ENCODE measurements around the gene LEMD1.
"Not testable (repeated sequence)": the region's sequence is repeated elsewhere in the genome, so short reads cannot be mapped to it uniquely, and the experiment has no call there.

LEMD1 gene

DNA sequence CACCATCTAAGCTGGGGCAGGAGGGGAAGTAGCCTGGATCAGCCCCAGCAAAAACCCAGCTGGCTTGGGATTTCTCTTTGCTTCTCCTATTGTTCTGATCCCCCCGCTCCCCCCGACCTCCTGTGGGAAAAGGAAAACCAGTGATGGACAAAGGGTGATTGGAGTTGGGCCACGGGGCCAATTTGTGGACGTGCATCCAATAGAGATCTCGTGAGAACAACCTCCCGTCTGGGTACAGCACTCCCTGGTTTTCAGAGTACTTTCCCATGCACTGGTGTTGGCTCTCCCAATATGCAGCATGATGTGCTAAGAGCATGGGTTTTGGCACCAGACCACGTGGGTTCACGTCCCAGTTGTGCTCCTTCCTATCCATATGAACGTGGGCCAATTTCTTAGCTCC, 25.0 kb upstream of the LEMD1 start:
- DNase-seq (ENCODE audit: low read depth): no peak

DNA sequence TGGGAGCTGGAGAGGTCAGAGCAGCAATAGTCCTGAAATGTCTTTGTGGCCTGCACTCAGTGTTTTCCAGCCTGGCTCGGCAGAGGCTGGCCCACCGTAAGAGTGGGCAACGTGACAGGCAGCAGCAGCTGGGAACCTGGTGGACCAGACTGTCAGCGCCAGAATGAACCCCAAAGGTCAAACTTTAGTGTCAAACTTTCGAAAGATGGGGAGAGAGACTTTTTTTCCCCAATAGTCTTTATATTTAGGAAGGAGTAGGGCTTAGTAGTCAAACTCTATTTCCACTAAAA, 23.7 kb upstream of the LEMD1 start:
- no peak for DNase-seq (ENCODE audit: low read depth)

DNA sequence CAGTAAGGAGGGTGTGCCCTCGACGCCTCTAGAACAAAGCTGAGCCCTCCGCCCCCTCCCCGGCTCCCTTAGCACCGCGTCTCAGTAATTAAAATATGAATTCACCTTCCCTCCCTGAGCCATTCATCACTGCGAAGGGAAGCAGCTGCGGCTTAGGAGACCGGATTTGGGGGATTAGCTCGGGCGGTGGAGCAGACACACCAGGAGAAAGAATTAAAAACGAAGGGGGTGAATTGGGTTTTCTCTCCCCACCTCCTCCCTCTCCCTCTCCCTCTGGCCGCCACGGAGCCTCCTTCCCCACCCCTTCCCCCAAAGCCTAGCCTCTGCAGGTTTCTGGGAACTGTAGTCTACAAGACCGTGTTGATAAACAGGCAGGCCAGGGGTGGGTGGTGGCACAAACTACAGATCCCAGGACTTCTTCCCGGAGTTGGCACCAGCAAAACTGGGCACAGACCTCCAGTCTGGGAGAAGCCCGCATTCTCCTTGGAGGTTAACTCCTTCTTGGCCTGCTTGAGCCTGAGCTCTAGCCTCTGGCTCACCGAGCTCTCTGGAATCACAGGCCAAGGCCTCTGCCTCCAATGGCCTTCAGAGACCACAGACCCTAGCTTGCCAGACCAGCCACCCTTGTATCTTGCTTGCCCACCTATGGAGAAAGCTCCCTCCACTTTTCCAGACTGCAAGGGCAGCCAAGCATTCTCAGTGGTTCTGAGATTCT, 23.2 kb upstream of the LEMD1 start:
- no peak for DNase-seq (ENCODE audit: low read depth)

DNA sequence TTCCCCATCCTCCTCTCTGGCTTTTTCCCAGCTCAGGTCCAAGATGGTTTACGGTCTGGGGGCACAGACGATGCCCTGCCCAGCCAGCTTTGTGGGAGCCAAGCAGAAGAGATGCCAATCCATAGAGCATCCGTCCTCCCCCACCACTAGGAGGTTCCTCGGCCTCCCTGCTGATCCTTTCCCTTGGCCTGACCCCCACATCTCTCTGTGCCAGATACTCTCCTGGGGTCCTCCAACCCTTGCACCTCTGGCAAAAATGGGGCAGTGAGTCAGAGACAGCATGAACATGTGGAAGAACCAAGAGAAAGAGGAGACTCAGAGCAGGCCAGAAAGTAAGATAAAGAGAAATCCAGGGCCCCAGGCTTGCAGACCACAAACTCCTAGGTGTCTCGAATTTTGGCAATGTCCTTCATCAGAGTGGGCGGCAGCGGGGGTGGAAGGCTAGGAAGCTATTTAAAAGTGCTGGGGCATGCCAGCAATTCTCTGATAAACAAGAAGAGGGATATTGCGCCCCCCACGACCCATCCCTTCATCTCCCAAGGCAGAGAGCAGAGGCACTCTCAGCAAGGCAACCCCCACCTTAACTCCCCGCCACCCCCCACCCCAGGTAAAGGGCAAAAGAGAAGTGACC, 22.6 kb upstream of the LEMD1 start:
- no peak for DNase-seq (ENCODE audit: low read depth)

DNA sequence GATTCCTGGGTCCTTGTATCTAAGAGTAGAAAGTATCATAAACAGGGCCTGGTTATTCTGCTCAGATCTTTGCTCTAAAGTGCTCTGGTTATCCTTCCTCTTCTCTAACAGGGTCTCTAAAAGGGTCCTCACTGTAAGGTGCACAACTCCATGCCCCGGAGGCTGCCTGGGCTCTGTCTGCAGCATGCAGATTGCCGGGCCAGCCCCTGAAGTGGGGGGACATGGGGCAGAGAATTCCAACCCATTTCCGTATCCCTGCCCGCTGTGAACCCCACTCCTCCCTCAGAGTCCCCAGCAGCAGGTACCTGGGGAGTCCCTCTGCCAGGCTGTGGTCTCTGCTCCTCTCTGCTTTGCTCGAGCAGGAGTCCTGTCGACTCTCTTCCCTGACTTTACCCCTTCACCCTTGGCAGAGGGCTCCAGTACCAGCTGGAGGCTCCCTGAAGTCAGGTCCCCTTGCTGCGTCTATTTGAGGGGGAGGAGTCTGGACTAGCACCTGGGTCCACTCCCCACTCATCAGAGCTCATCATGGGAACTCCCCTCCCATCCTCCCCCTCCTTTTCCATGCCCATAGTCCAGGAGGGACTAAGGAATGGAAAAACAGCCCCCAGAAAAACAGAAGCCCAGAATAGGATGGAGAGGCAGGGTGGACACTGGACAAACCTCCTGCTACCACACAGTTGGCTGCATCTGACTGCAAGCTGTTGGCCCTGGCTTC, 21.9 kb upstream of the LEMD1 start:
- DNase-seq (ENCODE audit: low read depth): no peak

DNA sequence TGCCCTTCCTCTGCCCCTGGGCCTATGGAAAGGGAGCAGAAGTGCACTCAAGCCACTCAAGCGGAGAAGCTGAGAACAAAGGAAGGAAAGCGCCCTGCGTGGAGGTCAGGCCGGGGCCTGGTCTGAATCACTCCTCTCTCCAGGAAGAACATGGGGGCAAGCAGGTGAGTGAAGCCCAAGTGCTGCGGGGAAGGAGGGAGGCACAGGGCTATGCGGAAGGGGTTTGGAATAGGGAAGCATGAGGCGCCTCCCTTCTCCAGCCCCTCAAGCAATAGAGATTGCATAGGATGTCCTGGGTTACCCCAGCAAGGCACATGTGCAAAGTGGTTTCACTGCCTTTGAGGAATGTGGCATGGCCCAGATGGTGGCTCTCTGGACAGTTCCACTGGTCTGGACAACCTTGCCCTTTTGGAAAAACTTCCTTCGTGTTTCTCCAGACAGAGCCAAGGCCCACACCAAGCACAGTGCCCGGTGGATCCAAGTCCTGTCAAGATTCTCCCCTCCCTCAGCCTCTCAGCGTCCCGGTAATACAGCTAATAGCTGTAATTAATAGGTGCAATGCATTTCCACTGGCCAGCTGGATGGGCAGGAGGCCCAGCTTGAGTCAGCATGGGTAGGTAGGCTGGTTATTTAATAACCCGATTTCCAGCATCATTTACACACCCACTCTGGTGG, 20.3 kb upstream of the LEMD1 start:
- DNase-seq (ENCODE audit: low read depth): no peak

DNA sequence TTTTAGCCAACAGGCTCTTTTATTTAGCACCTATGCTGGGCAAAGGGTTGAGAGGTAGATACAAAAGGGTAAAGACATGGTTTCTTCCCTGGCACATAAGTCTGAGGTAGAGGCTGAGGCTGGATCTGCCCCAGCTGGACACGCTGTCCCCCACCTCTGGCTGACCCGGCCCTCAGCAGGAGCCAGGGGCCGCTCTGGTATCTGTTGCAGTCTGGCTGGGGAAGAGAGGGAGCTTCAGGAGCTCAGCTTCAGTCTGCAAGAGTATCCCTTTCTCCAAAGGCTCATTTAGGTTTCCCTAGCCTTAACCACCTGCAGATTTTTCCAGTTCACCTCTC, 19.8 kb upstream of the LEMD1 start:
- DNase-seq (ENCODE audit: low read depth): no peak

DNA sequence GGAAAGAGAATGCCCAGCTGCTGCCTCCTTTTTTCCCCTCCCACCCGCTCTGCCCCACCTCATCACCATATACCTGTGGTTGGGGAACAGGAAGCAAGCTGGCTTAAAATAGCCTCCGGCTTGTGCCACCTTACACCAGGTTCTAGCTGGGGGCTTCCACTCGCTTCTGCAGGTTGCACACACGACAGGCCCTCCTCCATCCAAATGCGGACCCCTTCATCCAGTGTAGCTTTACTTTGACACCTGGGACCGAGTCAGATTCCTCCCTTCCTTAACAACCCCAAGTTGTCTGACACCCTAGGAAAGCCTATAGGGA, 19.4 kb upstream of the LEMD1 start:
- no peak for DNase-seq (ENCODE audit: low read depth)

DNA sequence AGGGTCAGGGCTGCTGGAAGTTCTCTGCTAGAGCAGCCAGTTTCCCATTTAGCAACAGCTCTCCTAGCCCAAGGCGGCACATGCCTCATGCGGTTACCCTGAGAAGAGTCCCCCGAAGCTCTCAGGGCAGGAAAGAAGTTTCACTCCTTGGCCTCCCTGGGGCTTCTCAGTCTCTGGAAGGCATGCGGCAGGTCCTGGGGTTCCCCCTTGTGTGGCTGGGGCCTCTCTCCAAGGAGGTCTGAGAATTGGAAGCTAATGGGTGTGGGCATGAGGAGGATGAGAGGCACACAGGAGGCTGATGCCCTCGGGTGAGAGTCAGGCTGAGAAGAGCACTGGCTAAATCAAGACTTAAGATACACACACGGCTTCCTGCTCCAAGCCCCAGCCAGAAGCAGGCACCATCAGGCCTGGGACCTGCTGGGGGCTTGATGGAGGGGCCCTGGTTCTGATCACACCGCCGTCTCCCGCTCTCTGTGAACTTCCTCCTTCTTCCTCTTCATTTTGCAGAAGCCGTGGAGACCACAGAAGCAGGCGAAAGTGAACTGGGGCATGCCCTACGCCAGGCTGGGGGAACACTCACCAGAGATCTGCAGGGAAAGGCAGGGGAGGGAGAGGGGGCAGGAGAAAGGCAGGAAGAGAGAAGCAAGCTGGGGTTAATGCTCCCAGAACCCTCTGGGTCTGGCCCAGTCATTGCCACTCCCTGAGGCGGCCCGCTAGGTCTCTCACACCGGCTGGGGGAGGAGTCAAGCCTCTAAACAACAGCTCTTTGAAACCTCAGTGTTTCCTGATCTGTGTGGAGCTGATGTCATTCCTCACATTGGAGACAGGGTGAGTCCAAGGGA, 18.8 kb upstream of the LEMD1 start:
- peak; percentile 31 for DNase-seq (ENCODE audit: low read depth)

DNA sequence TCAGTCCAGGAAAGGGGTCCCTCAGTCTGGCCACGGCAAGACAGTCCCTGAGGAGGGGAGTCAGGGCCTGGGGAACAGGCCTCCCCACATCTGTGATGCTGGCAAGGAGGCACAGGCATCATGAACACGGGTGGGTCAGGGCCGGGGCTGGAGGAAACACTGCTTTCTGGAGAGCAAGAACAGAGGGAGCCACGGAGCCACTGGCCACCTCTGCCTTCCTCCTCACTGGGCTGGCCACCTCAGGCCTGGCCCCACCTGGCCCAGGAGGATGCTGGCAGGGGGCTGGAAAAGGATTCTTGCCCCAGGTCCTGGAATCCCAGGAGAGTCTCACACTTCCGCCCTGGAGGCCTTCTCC, 18.2 kb upstream of the LEMD1 start:
- DNase-seq (ENCODE audit: low read depth): no peak

DNA sequence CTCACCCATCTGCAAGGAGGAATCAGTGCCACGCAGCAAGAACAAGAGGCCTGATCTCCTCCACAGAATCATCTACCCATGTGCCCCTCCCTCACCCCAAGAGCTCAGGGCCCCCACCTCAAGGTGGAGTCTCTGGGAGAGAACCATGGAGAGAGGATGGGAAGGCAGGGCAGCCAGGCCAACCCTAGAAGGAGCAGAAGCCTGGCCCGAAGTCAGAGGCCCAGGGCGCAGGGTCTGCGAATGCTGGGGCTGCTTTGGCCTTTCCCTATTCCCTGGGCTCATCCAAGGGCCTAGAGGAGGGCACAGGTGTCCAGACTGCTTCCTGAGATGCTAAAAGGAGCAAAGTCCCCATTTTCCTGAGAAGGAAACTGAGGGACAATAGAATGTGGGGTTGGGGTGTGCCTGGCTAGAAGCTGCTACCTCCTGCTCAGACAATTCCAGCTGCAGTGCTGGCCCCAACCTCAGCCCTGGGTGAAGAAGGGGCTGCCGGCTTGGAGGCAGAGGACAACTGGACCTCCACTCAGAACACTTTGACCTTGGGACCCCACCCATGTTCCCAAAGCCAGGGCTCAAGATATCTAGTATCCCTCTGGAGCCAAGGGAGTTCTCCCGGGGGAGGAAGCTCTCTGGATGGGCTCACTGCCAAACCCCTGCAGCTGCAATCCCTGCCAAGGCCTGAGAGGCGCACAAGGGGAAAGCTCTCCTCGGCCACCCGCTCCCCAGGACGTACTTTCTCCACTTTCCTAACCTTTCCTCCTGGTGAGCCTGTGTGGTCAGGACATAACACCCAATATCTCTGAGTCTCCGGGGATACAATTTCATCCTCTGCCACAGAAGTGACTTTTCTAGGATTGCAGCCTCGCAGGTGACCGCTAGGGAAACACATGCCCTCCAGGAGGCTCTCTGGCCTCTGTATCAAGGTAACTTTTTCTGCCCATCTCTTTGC, 16.6 kb upstream of the LEMD1 start:
- no peak for DNase-seq (ENCODE audit: low read depth)

DNA sequence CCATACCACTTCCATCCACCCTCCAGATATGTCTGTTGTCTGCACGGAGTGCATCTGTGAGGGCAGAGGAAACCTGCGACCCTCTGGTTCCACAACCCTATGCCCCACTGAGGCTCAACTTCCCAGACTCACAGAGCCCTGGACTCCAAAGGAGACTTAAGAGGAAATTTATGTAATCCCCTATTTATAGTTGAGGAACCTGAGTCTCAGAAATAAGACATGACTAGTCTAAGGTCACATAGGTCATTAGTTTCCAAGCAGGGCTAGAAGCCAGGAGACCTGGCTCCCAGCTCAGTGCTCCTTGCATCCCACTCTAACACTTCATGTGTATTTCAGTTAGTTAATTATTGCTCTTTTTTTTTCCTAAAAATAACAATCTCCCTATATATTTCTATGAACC, 15.7 kb upstream of the LEMD1 start:
- no peak for DNase-seq (ENCODE audit: low read depth)

DNA sequence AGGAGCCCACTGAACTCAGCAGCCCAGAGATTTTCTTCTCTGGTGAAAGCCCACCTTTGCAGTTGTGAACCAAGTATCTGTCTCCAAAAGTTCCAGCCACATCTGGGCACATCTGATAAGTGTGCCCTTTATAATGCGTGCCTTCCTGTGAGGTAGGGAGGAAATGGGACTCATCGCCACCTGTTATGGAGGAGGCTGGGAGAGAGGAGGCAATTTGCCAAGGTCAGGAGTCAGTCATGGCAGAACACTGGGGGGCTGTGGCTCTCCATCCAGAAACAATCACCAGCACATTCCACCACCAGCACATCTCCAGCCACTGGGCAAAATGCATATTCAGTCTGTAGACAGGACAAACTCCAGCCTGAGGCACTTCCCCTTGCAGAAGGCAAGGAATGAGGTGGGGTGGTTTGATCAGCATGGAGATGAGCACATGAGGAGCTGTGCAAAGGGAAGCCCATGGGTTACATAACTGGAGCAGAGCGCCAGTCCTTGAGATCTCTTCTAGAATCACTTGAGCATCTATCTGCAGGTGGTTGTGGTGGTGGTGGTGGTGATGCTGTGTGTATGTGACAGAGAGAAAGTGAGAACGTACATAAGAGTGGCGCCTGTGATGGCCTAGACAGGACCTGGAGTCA, 15.0 kb upstream of the LEMD1 start:
- DNase-seq (ENCODE audit: low read depth): no peak

DNA sequence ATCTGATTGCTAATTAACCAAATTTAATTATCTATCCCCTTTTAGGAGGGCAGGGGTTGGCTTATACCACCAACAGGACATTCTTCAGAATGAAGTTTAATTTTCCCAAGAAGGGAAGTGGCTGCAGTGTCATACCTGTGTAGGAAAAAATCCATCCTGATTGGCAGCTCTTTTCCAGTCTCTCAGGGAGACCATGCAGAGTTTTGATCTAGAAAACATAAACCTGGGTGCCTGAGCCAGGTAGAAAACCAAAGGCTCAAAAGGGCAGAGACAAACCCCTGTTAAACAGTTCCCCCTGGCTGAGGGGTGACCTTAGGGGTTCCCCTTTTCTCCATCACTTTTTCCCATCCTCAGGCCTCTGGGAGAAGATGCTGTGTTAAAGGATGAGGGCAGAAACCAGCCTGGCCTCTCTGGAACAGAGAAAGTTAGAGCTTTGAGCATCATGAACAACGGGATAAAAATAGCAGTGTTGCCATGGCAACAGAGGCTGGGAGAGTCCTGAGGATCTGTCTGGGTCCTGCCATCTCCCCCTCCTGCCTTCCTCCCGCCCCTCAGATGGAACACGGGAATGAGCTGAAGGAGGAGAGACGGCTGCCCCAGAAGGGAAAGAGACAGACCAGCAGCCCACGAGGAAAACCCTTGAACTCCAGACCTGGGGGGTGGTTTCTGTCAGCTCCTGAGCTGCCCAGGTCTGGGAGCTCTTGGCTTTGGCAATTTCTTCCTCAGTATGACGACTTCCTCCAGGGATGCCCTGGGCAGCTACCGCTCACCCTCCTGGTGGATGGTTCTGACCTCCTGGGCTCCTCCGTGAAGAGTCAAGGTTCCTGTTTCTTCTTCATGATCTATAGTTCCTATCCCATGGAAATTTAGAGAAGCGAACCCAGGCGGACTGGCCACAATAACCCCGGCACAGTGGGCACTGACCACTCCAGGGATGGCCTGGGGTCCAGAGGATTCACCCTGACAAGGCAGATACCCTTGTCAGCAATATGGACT, 14.0 kb upstream of the LEMD1 start:
- DNase-seq (ENCODE audit: low read depth): no peak

DNA sequence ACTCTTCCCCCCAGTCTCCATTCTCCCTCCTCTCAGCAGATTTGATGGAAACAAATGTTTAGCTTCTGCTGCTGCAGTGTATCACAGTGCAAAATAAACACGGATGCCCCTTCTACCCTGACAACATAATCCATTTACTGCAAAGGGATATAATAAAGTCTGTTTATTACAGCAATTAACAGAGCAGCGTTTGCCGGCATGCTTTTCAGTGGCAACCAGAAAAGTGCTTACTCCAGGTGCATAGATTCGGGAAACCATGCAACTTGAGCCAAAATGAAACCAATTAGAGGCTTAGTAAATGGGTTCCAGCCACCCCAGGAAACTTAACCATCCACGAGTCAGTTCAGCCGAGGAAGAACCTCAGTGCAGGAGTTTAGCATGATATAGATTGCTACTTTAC, 12.9 kb upstream of the LEMD1 start:
- DNase-seq (ENCODE audit: low read depth): no peak

DNA sequence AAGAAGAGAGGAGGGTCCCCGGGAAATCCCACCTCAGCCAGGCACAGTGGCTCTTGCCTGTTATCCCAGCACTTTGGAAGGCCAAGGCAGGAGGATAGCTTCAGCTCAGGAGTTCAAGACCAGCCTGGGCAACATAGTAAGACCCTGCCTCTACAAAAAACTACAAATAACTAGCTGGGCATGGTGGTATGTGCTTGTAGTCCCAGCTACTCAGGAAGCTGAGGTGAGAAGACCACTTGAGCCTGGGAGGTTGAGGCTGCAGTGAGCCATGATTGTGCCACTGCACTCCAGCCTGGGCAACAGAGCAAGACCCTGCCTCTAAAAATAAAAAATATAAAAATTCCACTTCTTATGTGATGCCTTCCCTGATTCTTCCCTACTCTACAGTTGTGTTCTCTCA, 10.8 kb upstream of the LEMD1 start:
- not testable (repeated sequence) for DNase-seq (ENCODE audit: low read depth)

DNA sequence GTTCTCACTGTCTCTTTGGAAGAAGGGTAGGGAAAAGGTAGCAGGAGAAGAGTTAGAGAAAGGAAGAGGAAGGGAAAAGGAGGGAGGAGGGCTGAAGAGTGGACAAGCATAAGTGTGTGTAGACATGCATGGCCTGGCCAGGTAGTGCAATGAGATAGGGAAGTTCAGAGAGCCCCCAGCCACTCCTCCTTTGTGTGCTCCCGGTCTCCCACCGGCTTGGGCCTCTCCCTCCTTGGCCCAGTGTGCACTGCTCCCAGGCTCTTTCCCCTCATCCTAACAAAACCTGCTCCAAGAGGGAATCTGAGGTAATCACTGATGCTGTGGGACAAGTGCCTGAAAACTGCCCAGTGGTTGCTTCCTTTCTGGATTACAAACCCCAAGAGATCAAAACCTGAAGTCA, 10.3 kb upstream of the LEMD1 start:
- DNase-seq (ENCODE audit: low read depth): no peak

DNA sequence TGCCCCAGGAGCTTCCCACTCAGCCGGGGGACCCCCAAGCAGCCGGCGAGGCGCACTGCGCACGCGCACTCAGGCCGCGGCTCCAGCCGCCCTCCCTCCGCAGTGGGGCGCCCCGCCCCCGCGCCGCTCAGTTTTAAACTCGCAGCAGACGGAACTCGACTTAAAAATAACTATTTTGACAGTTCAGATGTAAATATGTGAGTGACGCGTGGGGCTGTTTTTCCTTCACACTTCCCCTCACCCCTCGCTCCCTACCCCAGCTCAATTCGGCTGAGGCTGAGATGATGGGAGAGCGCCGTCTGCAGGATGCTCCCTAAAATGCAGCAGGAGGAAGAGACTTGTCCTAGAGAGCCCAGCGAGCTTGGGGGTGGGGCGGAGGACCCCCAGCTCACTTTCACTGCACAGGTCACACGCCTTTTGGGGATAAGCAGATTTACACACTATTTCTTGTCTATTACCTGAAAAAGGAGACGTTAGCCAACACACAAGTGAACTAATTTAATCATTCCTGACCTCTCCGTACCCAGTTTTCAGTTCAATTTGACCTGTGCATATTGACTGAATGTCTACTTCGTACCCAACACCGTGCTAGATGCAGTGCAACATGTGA, 8.9 kb upstream of the LEMD1 start:
- peak; percentile 29 for DNase-seq (ENCODE audit: low read depth)
